GM18868 (cell line): Measurements from ENCODE around the gene BASP1.
"Not testable (repeated sequence)": the region's sequence is repeated elsewhere in the genome, so short reads cannot be mapped to it uniquely, and the experiment has no call there.

ENCODE experiments used
- ATAC-seq: cut with Tn5 transposase; IDR thresholded peaks from one replicate; pipeline ENCODE4 v1.9.1; 2021; ENCODE audit warnings: mild to moderate bottlenecking, moderate library complexity; ENCODE audit not compliant: unreplicated experiment

The BASP1 gene

GRCh38 chr5:17312358-17312757 lies 94.9 kb downstream of the BASP1 start:
- ATAC-seq: no peak

GRCh38 chr5:17314907-17315471 lies 97.6 kb downstream of the BASP1 start:
- peak; percentile 13 for ATAC-seq

DNA sequence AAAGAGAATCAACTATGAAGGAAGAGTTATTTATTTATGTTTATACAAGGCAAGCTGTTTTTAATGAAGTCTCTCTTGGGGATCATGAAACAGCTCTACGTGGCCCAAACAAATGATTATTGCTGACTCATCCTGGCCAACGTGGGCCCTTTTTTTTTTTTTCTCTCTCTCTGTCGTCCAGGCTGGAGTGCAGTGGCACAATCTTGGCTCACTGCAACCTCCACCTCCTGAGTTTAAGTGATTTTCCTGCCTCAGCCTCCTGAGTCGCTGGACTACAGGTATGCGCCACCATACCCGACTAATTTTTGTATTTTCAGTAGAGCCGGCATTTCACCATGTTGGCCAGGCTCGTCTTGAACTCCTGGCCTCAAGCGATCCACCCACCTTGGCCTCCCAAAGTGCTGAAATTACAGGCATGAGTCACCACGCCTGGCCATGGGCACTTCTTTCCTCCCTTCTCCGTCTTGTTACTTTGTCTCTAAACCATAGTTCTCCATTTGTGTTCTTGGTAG lies 98.3 kb downstream of the BASP1 start:
- no peak for ATAC-seq

DNA sequence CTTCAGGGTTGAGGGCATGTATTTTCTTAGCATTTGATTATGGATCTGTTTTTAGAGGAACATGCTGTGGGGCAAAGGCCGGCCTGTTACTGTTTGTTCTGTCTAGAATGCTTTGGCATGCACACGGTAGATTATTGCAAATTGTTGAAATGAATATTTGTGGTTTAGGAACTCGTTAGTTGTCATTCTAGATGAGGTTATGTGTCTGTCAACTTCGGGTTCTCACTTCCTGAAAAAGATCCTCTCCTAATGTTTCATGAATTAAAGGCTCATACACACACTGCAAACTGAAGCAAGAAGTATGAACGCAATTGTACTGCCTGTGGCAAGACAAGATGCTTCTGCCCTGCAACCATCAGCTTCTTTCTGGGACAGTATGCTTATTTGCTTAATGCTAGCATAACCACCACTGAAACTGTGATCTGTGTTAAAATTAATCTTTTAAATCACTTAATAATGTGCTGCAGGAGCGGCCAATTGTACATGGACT lies 99.6 kb downstream of the BASP1 start:
- peak; percentile 76 for ATAC-seq

GRCh38 chr5:17317473-17317872 lies 100.0 kb downstream of the BASP1 start:
- ATAC-seq: peak; percentile 20

GRCh38 chr5:17319095-17319494 lies 101.7 kb downstream of the BASP1 start:
- not testable (repeated sequence) for ATAC-seq

DNA sequence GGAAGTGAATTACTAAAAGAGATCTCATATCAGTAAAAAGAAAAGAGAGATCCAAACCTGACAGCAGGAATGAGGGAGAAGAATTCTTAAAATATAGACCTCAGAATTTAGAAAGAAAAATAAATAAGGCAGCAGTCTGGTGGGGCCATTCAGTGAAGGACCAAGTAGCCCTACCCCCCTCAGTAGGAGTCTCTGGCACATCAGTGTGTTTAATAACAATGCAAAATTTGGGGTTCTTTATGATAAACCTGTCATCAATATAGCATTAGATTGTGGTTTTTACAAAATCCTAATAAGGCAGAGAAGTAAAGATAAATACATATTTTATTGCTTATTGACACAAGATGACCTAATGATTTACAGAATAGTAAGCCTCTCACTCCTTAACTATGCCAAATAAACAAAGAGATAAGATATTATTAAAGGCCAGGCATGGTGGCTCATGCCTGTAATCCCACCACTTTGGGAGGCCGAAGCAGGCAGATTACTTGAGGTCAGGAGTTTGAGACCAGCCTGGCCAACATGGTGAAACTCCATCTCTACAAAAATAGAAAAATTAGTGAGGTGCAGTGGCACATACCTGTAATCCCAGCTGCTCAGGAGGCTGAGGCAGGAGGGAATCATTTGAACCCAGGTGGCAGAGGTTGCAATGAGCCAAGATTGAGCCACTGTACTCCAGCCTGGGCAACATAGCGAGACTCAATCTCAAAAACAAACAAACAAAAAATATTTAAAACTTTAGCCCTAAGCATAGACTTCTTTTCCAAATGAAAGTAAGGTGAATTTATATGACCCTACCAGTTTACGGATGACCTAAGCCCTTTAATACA lies 108.6 kb downstream of the BASP1 start:
- ATAC-seq: no peak
